Left cardiac atrium (tissue), 4 donors: ENCODE data around the gene MTFR2. TPM values are rescaled to one million over a fixed set of nuclear protein-coding genes. Genes with fewer than 3 reads are reported as not detected.
A peak's percentile ranks its signal among the peaks of the same experiment; 100 is the strongest.

Experiments
- ATAC-seq, 2 donors: fragments of 200-7000 bp; cut with Tn5 transposase; one replicate each; pipeline ENCODE4 v1.9.1; 2020; ENCODE audit warnings: mild to moderate bottlenecking in 2 of 2, moderate library complexity in 2 of 2
- DNase-seq: peaks from one replicate; pipeline ENCODE4 v3.0.0-alpha.2; 2020
- intact Hi-C, 2 donors: fragments of 100-400 bp; cut with DNase I; formaldehyde crosslinking; loops; one replicate each; pipeline versions ENCODE4 v1.14.1 to v1.15.1; 2022 to 2023
- total RNA-seq, 2 donors: library from RNA; stranded (reverse); fragmentation: NEBNext Ultra II Directional; extraction: Animal tissue kit (Norgen Biotek cat#: 25700); gene quantifications; one replicate each; pipeline ENCODE4 v1.2.1, GENCODE V29; 2021
- donor health status: DM: no; HTN: yes; CAD: no.
- donor health status: DM: no; HTN: yes; CAD: no; lungs with severe emphysema.
- donor health status: DM: yes; HTN: yes; CAD: no.
- donor health status: Dilated cardiomyopathy.

MTFR2 gene
- total RNA-seq, 2 donors from 2014 or later, result 0.31 to 1.0 TPM

- intact Hi-C loops, result no loop called here
- ATAC-seq, result no peak
These were observed 48.4 kb downstream of the MTFR2 start for GRCh38 chr6:136201732-136202131.

GRCh38 chr6:136192902-136193301 is 57.2 kb downstream of the MTFR2 start:
- DNase-seq, result no peak
- intact Hi-C loops, result no loop called here
- ATAC-seq, result no peak

More at GRCh38 chr6:136201732-136202131, 48.4 kb downstream of the MTFR2 start:
- DNase-seq, result no peak

- DNase-seq, result no peak
- ATAC-seq, result no peak
These were observed 58.4 kb downstream of the MTFR2 start for GRCh38 chr6:136191606-136192312.

GRCh38 chr6:136189104-136189503 is 61.0 kb downstream of the MTFR2 start:
- no peak for ATAC-seq
- no peak for DNase-seq
- intact Hi-C loops, result no loop called here

More at GRCh38 chr6:136191606-136192312, 58.4 kb downstream of the MTFR2 start:
- intact Hi-C loops, result no loop called here

- no peak for ATAC-seq
- no peak for DNase-seq
- intact Hi-C loops, result no loop called here
These were observed 61.6 kb downstream of the MTFR2 start for GRCh38 chr6:136188486-136188885.

GRCh38 chr6:136186363-136186762 is 63.7 kb downstream of the MTFR2 start:
- intact Hi-C loops, result no loop called here
- DNase-seq, result no peak
- no peak for ATAC-seq

GRCh38 chr6:136184738-136185137 is 65.4 kb downstream of the MTFR2 start:
- intact Hi-C loops, result no loop called here
- DNase-seq (no peak), ATAC-seq (no peak)

GRCh38 chr6:136181861-136182260 is 68.2 kb downstream of the MTFR2 start:
- intact Hi-C loops, result no loop called here
- DNase-seq (no peak), ATAC-seq (peak in 1 of 2 donors; percentile 44)

GRCh38 chr6:136181512-136181833 is 68.6 kb downstream of the MTFR2 start:
- no peak for DNase-seq

More at GRCh38 chr6:136181512-136181833, 68.6 kb downstream of the MTFR2 start:
- intact Hi-C loops, result no loop called here
- ATAC-seq, result peak in 1 of 2 donors; percentile 41

Other genes starting within 250 kb of the MTFR2 start
- 10 to 100 TPM; 70.9 to 99.8 TPM for gene BCLAF1, start 39.5 kb upstream of the MTFR2 start, total RNA-seq